Endothelial cell of umbilical vein (primary cell): Measurements from ENCODE around the gene KRT33A. TPM values are rescaled to one million over a fixed set of nuclear protein-coding genes. Genes with fewer than 3 reads are reported as not detected.

ENCODE experiments used
- BruUV-seq: library from RNA; stranded (reverse); fragments of 400-500 nt; replicated peaks from 2 replicates; lab custom pipeline; 2021; lab: Mats Ljungman, UMichigan
- CTCF ChIA-PET: fragments of 300-600, 350-600 bp; sonication (Branson Sonifier 250); formaldehyde crosslinking; loops from one replicate; lab custom pipeline; 2021; ENCODE audit warnings: antibody characterized with exemption, inconsistent platforms; lab: Charles Lee
- POLR2A ChIA-PET: fragments of 300-600, 350-600 bp; sonication (Branson Sonifier 250); formaldehyde crosslinking; loops from one replicate; lab custom pipeline; 2021; ENCODE audit warnings: antibody characterized with exemption, inconsistent platforms; lab: Charles Lee
- DNase-seq: peaks from one replicate; pipeline ENCODE4 v3.0.0-alpha.2; 2011; ENCODE audit warnings: low read depth, low spot score
- FAIRE-seq: peaks from 2 replicates; lab custom pipeline; 2011; peaks lifted over from hg19 to GRCh38; lab: Jason Lieb, UNC
- H2AFZ ChIP-seq: 2 replicates; pipeline ENCODE4 v1.6.0; 2012; ENCODE audit warnings: low read depth, low read length, control low read depth, inconsistent platforms
- H3K27ac ChIP-seq: 2 replicates; pipeline ENCODE4 v1.5.1; 2011; ENCODE audit warnings: low read depth, mild to moderate bottlenecking, control low read depth, low read length, moderate library complexity; ENCODE audit not compliant: insufficient read depth
- H3K27me3 ChIP-seq, 2 experiments: 2 replicates each; pipeline versions ENCODE4 v1.6.0 to v1.6.1; 2011; ENCODE audit warnings: low read length in 2 of 2, mixed read lengths in 1 of 2; ENCODE audit not compliant: control insufficient read depth in 2 of 2, insufficient read depth in 2 of 2
- H3K36me3 ChIP-seq, 2 experiments: 2 replicates in 1 of 2; 3 replicates in 1 of 2; pipeline ENCODE4 v1.5.1; 2011; ENCODE audit warnings: low read length in 2 of 2, mild to moderate bottlenecking in 1 of 2, moderate library complexity in 1 of 2; ENCODE audit not compliant: control insufficient read depth in 2 of 2, insufficient read depth in 2 of 2; ENCODE audit errors: extremely low read depth in 1 of 2
- H3K4me1 ChIP-seq: 3 replicates; pipeline ENCODE4 v1.5.1; 2011; ENCODE audit warnings: mild to moderate bottlenecking, low read length; ENCODE audit not compliant: control insufficient read depth, insufficient read depth; ENCODE audit errors: extremely low read depth
- H3K4me2 ChIP-seq: 2 replicates; pipeline ENCODE4 v1.6.1; 2011; ENCODE audit warnings: low read length, control low read depth, mixed read lengths; ENCODE audit not compliant: insufficient read depth
- H3K4me3 ChIP-seq, 3 experiments: fragments of 200-600 bp in 1 of 3; sonication (generic), shearing (Covaris generic) in 1 of 3; replicated peaks in 1 of 3; 2 replicates each; pipeline ENCODE4 v1.5.1; 2011 to 2016; ENCODE audit warnings: control low read depth in 3 of 3, low read length in 3 of 3, mild to moderate bottlenecking in 2 of 3, inconsistent platforms in 1 of 3, low read depth in 1 of 3, moderate library complexity in 1 of 3; ENCODE audit not compliant: insufficient read depth in 1 of 3
- H3K79me2 ChIP-seq: 2 replicates; pipeline ENCODE4 v1.6.0; 2012; ENCODE audit warnings: low read length, inconsistent platforms; ENCODE audit not compliant: control insufficient read depth, insufficient read depth
- H3K9ac ChIP-seq: replicated peaks from 2 replicates; pipeline ENCODE3; 2011; ENCODE audit warnings: low read length, control low read depth; ENCODE audit not compliant: insufficient read depth; ENCODE audit errors: extremely low read depth
- H3K9me1 ChIP-seq: replicated peaks from 3 replicates; pipeline ENCODE4 v1.6.0; 2011; ENCODE audit warnings: mild to moderate bottlenecking, low read length; ENCODE audit not compliant: control insufficient read depth, insufficient read depth; ENCODE audit errors: extremely low read depth
- H3K9me3 ChIP-seq: replicated peaks from 2 replicates; pipeline ENCODE4 v1.5.1; 2012; ENCODE audit warnings: low read length, inconsistent platforms; ENCODE audit not compliant: control insufficient read depth, insufficient read depth
- H4K20me1 ChIP-seq: replicated peaks from 2 replicates; pipeline ENCODE3; 2011; ENCODE audit warnings: mild to moderate bottlenecking, low read length; ENCODE audit not compliant: control insufficient read depth, insufficient read depth; ENCODE audit errors: extremely low read depth
- CTCF ChIP-seq, 2 donors: IDR thresholded peaks; 1 replicate in 1 of 2; 2 replicates in 1 of 2; pipeline ENCODE4 v1.5.1; 2011; ENCODE audit warnings: low read length in 2 of 2, mild to moderate bottlenecking in 2 of 2, moderate library complexity in 2 of 2, control low read depth in 1 of 2, inconsistent platforms in 1 of 2, low read depth in 1 of 2; ENCODE audit not compliant: insufficient read depth in 1 of 2; ENCODE audit errors: extremely low read depth in 1 of 2
- EZH2 ChIP-seq: IDR thresholded peaks from 2 replicates; pipeline ENCODE4 v1.6.1; 2012; ENCODE audit warnings: borderline replicate concordance, low read depth, mild to moderate bottlenecking, moderate library complexity, low read length, inconsistent platforms; ENCODE audit not compliant: severe bottlenecking
- FOS ChIP-seq: IDR thresholded peaks from 2 replicates; pipeline ENCODE4 v1.6.1; 2011; ENCODE audit warnings: mild to moderate bottlenecking, low read length, moderate library complexity, borderline replicate concordance; ENCODE audit not compliant: insufficient read depth
- GATA2 ChIP-seq: IDR thresholded peaks from 2 replicates; pipeline ENCODE4 v1.7.0; 2011; ENCODE audit warnings: low read depth, mild to moderate bottlenecking, moderate library complexity, mixed read lengths, low read length; ENCODE audit not compliant: insufficient read length, insufficient read depth
- JUN ChIP-seq: IDR thresholded peaks from 2 replicates; pipeline ENCODE4 v1.6.1; 2011; ENCODE audit warnings: borderline replicate concordance, low read depth; ENCODE audit not compliant: insufficient read length, insufficient read depth
- MAX ChIP-seq: IDR thresholded peaks from 2 replicates; pipeline ENCODE4 v1.6.1; 2011; ENCODE audit not compliant: insufficient read depth, insufficient read length
- MYC ChIP-seq: IDR thresholded peaks from one replicate; pipeline ENCODE4 v1.6.1; 2011; ENCODE audit warnings: mild to moderate bottlenecking, low read depth, low read length
- POLR2A ChIP-seq: IDR thresholded peaks from 2 replicates; pipeline ENCODE4 v1.6.1; 2012; ENCODE audit warnings: low read depth, mild to moderate bottlenecking, control low read depth, low read length
- POLR2AphosphoS5 ChIP-seq: IDR thresholded peaks from 2 replicates; pipeline ENCODE4 v1.6.1; 2012; ENCODE audit warnings: low read depth, mild to moderate bottlenecking, control low read depth, low read length, moderate library complexity; ENCODE audit not compliant: insufficient read depth
- dilution Hi-C: fragments of 300-500 bp; cut with MboI; formaldehyde crosslinking; loops from one replicate; pipeline ENCODE4 v1.15.0; 2019; ENCODE audit warnings: low sequenced_read_pairs; ENCODE audit not compliant: extremely low pct_ligation_motif_present
- intact Hi-C: fragments of 100-400 bp; cut with micrococcal nuclease; formaldehyde crosslinking; loops from one replicate; pipeline ENCODE4 v1.10.0; 2022
- polyA plus RNA-seq, 4 experiments: library from polyadenylated mRNA; depleted of rRNA in 3 of 4; stranded (reverse) in 3 of 4; unstranded in 1 of 4; fragments of >200 nt; gene quantifications; 2 replicates each; pipeline versions ENCODE4 v1.2.1 to v1.2.3, GENCODE V29; 2011 to 2012; ENCODE audit warnings: missing spikeins in 1 of 4
- total RNA-seq: library from RNA; stranded (reverse); gene quantifications from 2 replicates; pipeline ENCODE4 v1.2.3, GENCODE V29; 2021

Gene KRT33A
- total and polyA plus RNA-seq, 2 donors (not counting 3 experiments of a cell fraction or from before 2014, with no cell fraction given), result not detected

- DNase-seq (no peak), FAIRE-seq (no peak)
- no peaks in the 10 kb centered on the region for H3K9me1 ChIP-seq
- BruUV-seq, result no TSS peak
- CTCF ChIA-PET, result no interaction called here
- no peak for TF ChIP-seq MYC
- TF ChIP-seq CTCF (IDR thresholded peaks at IDR 0.05; ENCODE audit: extremely low read depth in 1 of 2, insufficient read depth in 1 of 2, low read depth in 1 of 2, low read length in 2 of 2), result no peak
- no peak for TF ChIP-seq JUN
- no peak for TF ChIP-seq EZH2
- TF ChIP-seq MAX, result no peak
- TF ChIP-seq GATA2, result no peak
- no peak for TF ChIP-seq POLR2AphosphoS5
- no peak for TF ChIP-seq FOS
- no peak for TF ChIP-seq POLR2A
- H3K4me1 ChIP-seq, result no peaks in the 10 kb centered on the region
- H3K27me3 ChIP-seq, result peaks cover 0 to 2% of the 10 kb centered on the region in 2 experiments
- H3K36me3 ChIP-seq, result no peaks in the 10 kb centered on the region
- H3K4me2 ChIP-seq, result no peak within 1 kb of the TSS
- no peak within 1 kb of the TSS for H2AFZ ChIP-seq
- no peaks in the 10 kb centered on the region for H4K20me1 ChIP-seq
- dilution Hi-C loops, result no loop called here
- no peaks in the 10 kb centered on the region for H3K9me3 ChIP-seq
- intact Hi-C loops, result no loop called here
- H3K4me3 ChIP-seq, result no peak within 1 kb of the TSS
- POLR2A ChIA-PET, result no interaction called here
- H3K27ac ChIP-seq, result no peak within 1 kb of the TSS
- no peak within 1 kb of the TSS for H3K9ac ChIP-seq
- H3K79me2 ChIP-seq, result no peaks in the 10 kb centered on the region
These were observed 35.3 kb downstream of the KRT33A start, which contains the start of gene KRTAP17-1 for GRCh38 chr17:41315204-41315794. Gene KRTAP17-1, minus strand, starts transcription at chr17:41315710. Its CDS starts 60 bp downstream, at chr17:41315650.
